Activated CD4-positive, alpha-beta memory T cell treated with anti-CD3 and anti-CD28 coated beads, Interleukin-2, amount 10 ng/mL, durations not matched to agents 7 days and 5 days (primary cell): ENCODE measurements around the gene TSPAN7. TPM values are rescaled to one million over a fixed set of nuclear protein-coding genes. Genes with fewer than 3 reads are reported as not detected.

Experiments used
- total RNA-seq, 2 experiments: library from RNA; stranded (reverse); gene quantifications; one replicate each; pipeline ENCODE4 v1.2.3, GENCODE V29; 2021

The TSPAN7 gene
- total RNA-seq, 2 experiments from 2014 or later: 0.23 to 0.28 TPM

Other genes with a start within 250 kb of the TSPAN7 start
- gene RPGR, start 234.0 kb upstream of the TSPAN7 start, total RNA-seq: 1 to 10 TPM; 4.5 to 5.9 TPM
- not detected for gene OTC, start 208.9 kb upstream of the TSPAN7 start, total RNA-seq
- gene MID1IP1, start 239.9 kb downstream of the TSPAN7 start, total RNA-seq: 10 to 100 TPM; 75.7 to 76.4 TPM